ENCODE results near the gene ALKAL2. TPM values are rescaled to one million over a fixed set of nuclear protein-coding genes. Genes with fewer than 3 reads are reported as not detected.

The ALKAL2 gene
- polyA plus RNA-seq, 1 of the 3 experiments (the other 2 are of a cell fraction): not detected

DNA sequence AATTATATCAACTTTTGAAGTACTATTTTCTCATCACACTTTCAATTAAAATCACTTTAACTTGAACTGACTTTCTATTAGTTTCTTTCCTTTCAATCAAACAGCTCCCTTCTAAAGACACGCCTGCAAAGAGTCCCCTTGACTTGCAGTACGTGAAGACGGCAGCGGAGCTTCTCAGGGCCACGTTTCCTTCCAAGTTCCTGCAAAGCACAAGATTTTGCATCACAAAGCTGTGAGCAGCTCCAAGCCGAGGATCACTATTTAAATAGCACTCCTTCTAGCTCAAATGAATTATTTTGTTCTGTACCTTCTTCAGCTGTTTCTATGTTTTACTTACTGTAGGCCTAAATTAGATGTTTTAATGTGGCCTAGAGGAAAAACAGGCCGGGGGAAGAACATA is 54.9 kb downstream of the ALKAL2 start:
- Histone ChIP-seq H3K9ac (no peak overlapping the region), H4K20me1 (ENCODE audit: insufficient read depth) (no peaks in the 10 kb centered on the region), H3K27me3 (ENCODE audit: insufficient read depth) (no peaks in the 10 kb centered on the region), H3K4me3 (ENCODE audit: low read depth in 2 of 2, low read length in 1 of 2) (no peak overlapping the region), H3K4me2 (no peak overlapping the region), H3K36me3 (replicated peaks in 1 of 2; ENCODE audit: control insufficient read depth in 1 of 2, insufficient read depth in 2 of 2, low read length in 1 of 2) (peaks cover 15 to 16% of the 10 kb centered on the region in 2 experiments), H3K9me2 (no peaks in the 10 kb centered on the region), H3K79me2 (ENCODE audit: insufficient read depth) (no peaks in the 10 kb centered on the region), H3K9me3 (no peaks in the 10 kb centered on the region), H2AFZ (ENCODE audit: low read depth) (no peak overlapping the region), H3K4me1 (ENCODE audit: control insufficient read depth in 1 of 2, insufficient read depth in 2 of 2, low read depth in 1 of 2, low read length in 1 of 2) (no peaks in the 10 kb centered on the region; a peak in 1 of 4 replicates), H3F3A (replicated peaks; ENCODE audit: insufficient read depth) (no peaks in the 10 kb centered on the region), H3K27ac (ENCODE audit: low read depth in 2 of 2, low read length in 1 of 2) (no peak overlapping the region)
- WGBS (ENCODE audit: low lambda C conversion rate): 86% methylated on average over 7 of the region's 7 CpGs
- TF ChIP-seq FOXJ3 (CRISPR knock-in tag; IDR thresholded peaks at IDR 0.05): no peak
- no peak for TF ChIP-seq RXRA (IDR thresholded peaks at IDR 0.05; ENCODE audit: borderline replicate concordance, low read depth)
- no peak for TF ChIP-seq ZBTB33 (IDR thresholded peaks at IDR 0.05; ENCODE audit: borderline replicate concordance, low read depth)
- TF ChIP-seq GATA2 (CRISPR knock-in tag; IDR thresholded peaks at IDR 0.05): no peak
- TF ChIP-seq MEF2A (IDR thresholded peaks at IDR 0.05; ENCODE audit: borderline replicate concordance, low read depth): no peak
- no peak for TF ChIP-seq USF2 (IDR thresholded peaks at IDR 0.05; ENCODE audit: borderline replicate concordance, low read depth, low read length)
- TF ChIP-seq, protein P1, sequence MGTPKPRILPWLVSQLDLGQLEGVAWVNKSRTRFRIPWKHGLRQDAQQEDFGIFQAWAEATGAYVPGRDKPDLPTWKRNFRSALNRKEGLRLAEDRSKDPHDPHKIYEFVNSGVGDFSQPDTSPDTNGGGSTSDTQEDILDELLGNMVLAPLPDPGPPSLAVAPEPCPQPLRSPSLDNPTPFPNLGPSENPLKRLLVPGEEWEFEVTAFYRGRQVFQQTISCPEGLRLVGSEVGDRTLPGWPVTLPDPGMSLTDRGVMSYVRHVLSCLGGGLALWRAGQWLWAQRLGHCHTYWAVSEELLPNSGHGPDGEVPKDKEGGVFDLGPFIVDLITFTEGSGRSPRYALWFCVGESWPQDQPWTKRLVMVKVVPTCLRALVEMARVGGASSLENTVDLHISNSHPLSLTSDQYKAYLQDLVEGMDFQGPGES (IDR thresholded peaks at IDR 0.05; ENCODE audit: low read depth, low read length): no peak
- no peak for TF ChIP-seq EP300 (IDR thresholded peaks at IDR 0.05; ENCODE audit: borderline replicate concordance in 1 of 2, low read depth in 1 of 2, low read length in 1 of 2)
- TF ChIP-seq, protein P2, sequence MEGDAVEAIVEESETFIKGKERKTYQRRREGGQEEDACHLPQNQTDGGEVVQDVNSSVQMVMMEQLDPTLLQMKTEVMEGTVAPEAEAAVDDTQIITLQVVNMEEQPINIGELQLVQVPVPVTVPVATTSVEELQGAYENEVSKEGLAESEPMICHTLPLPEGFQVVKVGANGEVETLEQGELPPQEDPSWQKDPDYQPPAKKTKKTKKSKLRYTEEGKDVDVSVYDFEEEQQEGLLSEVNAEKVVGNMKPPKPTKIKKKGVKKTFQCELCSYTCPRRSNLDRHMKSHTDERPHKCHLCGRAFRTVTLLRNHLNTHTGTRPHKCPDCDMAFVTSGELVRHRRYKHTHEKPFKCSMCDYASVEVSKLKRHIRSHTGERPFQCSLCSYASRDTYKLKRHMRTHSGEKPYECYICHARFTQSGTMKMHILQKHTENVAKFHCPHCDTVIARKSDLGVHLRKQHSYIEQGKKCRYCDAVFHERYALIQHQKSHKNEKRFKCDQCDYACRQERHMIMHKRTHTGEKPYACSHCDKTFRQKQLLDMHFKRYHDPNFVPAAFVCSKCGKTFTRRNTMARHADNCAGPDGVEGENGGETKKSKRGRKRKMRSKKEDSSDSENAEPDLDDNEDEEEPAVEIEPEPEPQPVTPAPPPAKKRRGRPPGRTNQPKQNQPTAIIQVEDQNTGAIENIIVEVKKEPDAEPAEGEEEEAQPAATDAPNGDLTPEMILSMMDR (IDR thresholded peaks at IDR 0.05): no peak
- TF ChIP-seq TEAD4 (IDR thresholded peaks at IDR 0.05; ENCODE audit: borderline replicate concordance, insufficient read depth): no peak
- TF ChIP-seq USF1 (IDR thresholded peaks at IDR 0.05; ENCODE audit: borderline replicate concordance, low read depth): no peak
- ChIA-PET POLR2A (no interaction called here), CTCF (interaction anchor here (0.9 to 2.6 kb wide), 4 partner anchors 13 to 18 kb away, joined by 3 to 16 read pairs (median 3); no protein-coding TSS in a partner anchor)
- DNase-seq: no peak

All from SK-N-SH (cell line).